ENCODE measurements around the gene SGO2.

SGO2 gene

DNA sequence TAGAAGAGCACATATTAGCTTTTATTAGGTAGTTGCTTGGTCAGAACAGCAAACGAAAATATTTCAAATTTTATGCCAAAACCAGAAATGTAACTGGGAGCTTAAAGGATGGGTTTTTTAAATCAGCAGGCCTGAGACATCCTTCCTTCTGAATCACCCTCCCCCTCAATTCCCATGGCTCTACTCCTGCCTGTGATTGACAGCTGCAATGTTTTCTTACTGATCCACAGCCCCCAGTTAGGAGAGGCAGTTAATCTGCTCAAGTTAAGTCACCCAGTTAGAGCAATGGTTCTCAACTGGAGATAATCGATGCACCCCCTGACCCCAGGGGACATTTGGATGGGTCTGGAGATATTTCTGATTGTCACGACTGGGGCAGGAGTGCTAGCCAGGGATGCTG is 41.1 kb upstream of the SGO2 start:
- H3K36me3 ChIP-seq (ENCODE audit: low read length) = 0 out of 2 replicates have a peak, but pooled peaks cover 6% of the 10 kb centered on the region
- no peak overlapping the region for H3K9ac ChIP-seq (ENCODE audit: low read length)
- H3K27ac ChIP-seq (ENCODE audit: low read depth, low read length) = no peak overlapping the region
- no peaks in the 10 kb centered on the region for H4K20me1 ChIP-seq (ENCODE audit: low read depth, low read length)
- TF ChIP-seq EZH2phosphoT487 (conservative IDR thresholded peaks at IDR 0.05; ENCODE audit: low read length) = no peak
- TF ChIP-seq, protein P1, sequence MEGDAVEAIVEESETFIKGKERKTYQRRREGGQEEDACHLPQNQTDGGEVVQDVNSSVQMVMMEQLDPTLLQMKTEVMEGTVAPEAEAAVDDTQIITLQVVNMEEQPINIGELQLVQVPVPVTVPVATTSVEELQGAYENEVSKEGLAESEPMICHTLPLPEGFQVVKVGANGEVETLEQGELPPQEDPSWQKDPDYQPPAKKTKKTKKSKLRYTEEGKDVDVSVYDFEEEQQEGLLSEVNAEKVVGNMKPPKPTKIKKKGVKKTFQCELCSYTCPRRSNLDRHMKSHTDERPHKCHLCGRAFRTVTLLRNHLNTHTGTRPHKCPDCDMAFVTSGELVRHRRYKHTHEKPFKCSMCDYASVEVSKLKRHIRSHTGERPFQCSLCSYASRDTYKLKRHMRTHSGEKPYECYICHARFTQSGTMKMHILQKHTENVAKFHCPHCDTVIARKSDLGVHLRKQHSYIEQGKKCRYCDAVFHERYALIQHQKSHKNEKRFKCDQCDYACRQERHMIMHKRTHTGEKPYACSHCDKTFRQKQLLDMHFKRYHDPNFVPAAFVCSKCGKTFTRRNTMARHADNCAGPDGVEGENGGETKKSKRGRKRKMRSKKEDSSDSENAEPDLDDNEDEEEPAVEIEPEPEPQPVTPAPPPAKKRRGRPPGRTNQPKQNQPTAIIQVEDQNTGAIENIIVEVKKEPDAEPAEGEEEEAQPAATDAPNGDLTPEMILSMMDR (IDR thresholded peaks at IDR 0.05; ENCODE audit: insufficient read depth, low read length, poor library complexity, severe bottlenecking) = no peak
- no peak overlapping the region for H3K4me2 ChIP-seq (ENCODE audit: low read depth, low read length, poor library complexity, severe bottlenecking)
- no peaks in the 10 kb centered on the region for H3F3A ChIP-seq (ENCODE audit: insufficient read depth)
- H3K4me3 ChIP-seq (ENCODE audit: insufficient read depth, low read length, poor library complexity, severe bottlenecking) = no peak overlapping the region
- no peaks in the 10 kb centered on the region for H3K79me2 ChIP-seq (ENCODE audit: insufficient read depth, low read length)
- H3K27me3 ChIP-seq (ENCODE audit: low read length) = no peaks in the 10 kb centered on the region
- H3K9me3 ChIP-seq (ENCODE audit: insufficient read depth, low read length) = no peaks in the 10 kb centered on the region
- no peak overlapping the region for H2AFZ ChIP-seq (ENCODE audit: low read depth, low read length, severe bottlenecking)
- H3K9me2 ChIP-seq (replicated peaks; ENCODE audit: insufficient read depth, low read length) = no peaks in the 10 kb centered on the region

GRCh38 chr2:200486529-200486928 is 39.5 kb upstream of the SGO2 start:
- Histone ChIP-seq H3K36me3 (ENCODE audit: low read length) (0 out of 2 replicates have a peak, but pooled peaks cover 6% of the 10 kb centered on the region), H3K9me3 (ENCODE audit: insufficient read depth, low read length) (no peaks in the 10 kb centered on the region), H3K27ac (ENCODE audit: low read depth, low read length) (no peak overlapping the region)

DNA sequence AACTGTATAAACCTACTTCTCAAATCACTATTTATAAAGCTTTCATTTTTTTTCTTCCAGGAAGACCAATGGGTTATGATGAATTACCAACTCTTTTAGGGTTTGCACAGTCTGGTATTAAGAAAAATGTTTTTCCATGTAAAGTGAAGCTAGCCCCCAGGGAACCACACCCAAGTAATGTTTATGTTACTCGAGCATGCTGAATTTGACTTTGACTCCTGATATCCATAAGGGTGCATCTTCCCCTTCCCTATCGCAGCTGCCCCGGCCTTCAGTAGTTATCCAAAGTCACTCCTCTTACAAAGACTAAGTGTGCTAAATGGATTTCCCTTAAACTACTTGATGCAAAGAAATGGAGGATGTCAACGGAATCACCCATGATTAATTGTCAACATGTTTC is 37.8 kb upstream of the SGO2 start:
- no peaks in the 10 kb centered on the region for H3K9me2 ChIP-seq (replicated peaks; ENCODE audit: insufficient read depth, low read length)
- 0 out of 2 replicates have a peak, but pooled peaks cover 6% of the 10 kb centered on the region for H3K36me3 ChIP-seq (ENCODE audit: low read length)
- no peak overlapping the region for H2AFZ ChIP-seq (ENCODE audit: low read depth, low read length, severe bottlenecking)
- H3K4me2 ChIP-seq (ENCODE audit: low read depth, low read length, poor library complexity, severe bottlenecking) = no peak overlapping the region
- H3F3A ChIP-seq (ENCODE audit: insufficient read depth) = no peaks in the 10 kb centered on the region
- no peak for TF ChIP-seq EZH2phosphoT487 (conservative IDR thresholded peaks at IDR 0.05; ENCODE audit: low read length)
- TF ChIP-seq, protein P1 (IDR thresholded peaks at IDR 0.05; ENCODE audit: insufficient read depth, low read length, poor library complexity, severe bottlenecking) = no peak
- H3K27ac ChIP-seq (ENCODE audit: low read depth, low read length) = no peak overlapping the region
- H3K9me3 ChIP-seq (ENCODE audit: insufficient read depth, low read length) = no peaks in the 10 kb centered on the region
- no peaks in the 10 kb centered on the region for H3K79me2 ChIP-seq (ENCODE audit: insufficient read depth, low read length)
- no peak overlapping the region for H3K9ac ChIP-seq (ENCODE audit: low read length)
- no peak overlapping the region for H3K4me3 ChIP-seq (ENCODE audit: insufficient read depth, low read length, poor library complexity, severe bottlenecking)
- no peaks in the 10 kb centered on the region for H3K27me3 ChIP-seq (ENCODE audit: low read length)
- no peaks in the 10 kb centered on the region for H4K20me1 ChIP-seq (ENCODE audit: low read depth, low read length)

More at GRCh38 chr2:200486529-200486928, 39.5 kb upstream of the SGO2 start:
- Histone ChIP-seq H3K79me2 (ENCODE audit: insufficient read depth, low read length) (no peaks in the 10 kb centered on the region), H2AFZ (ENCODE audit: low read depth, low read length, severe bottlenecking) (no peak overlapping the region), H3K4me2 (ENCODE audit: low read depth, low read length, poor library complexity, severe bottlenecking) (no peak overlapping the region), H3K27me3 (ENCODE audit: low read length) (no peaks in the 10 kb centered on the region), H3K9me2 (replicated peaks; ENCODE audit: insufficient read depth, low read length) (no peaks in the 10 kb centered on the region), H3K4me3 (ENCODE audit: insufficient read depth, low read length, poor library complexity, severe bottlenecking) (no peak overlapping the region), H3F3A (ENCODE audit: insufficient read depth) (no peaks in the 10 kb centered on the region), H3K9ac (ENCODE audit: low read length) (no peak overlapping the region), H4K20me1 (ENCODE audit: low read depth, low read length) (no peaks in the 10 kb centered on the region)
- TF ChIP-seq EZH2phosphoT487 (conservative IDR thresholded peaks at IDR 0.05; ENCODE audit: low read length) = no peak
- TF ChIP-seq, protein P1 (IDR thresholded peaks at IDR 0.05; ENCODE audit: insufficient read depth, low read length, poor library complexity, severe bottlenecking) = no peak

Measured in SU-DHL-6 (cell line).